Mesodermal cell (in vitro differentiated cells): ENCODE measurements around the gene WSB1.
A peak's percentile ranks its signal among the peaks of the same experiment; 100 is the strongest.

Experiments used
- H3K27ac ChIP-seq: 2 replicates; pipeline ENCODE4 v1.7.0; 2013; ENCODE audit warnings: mild to moderate bottlenecking, low read depth, low read length, moderate library complexity; ENCODE audit not compliant: severe bottlenecking
- H3K36me3 ChIP-seq: 2 replicates; pipeline ENCODE4 v1.7.1; 2013; ENCODE audit warnings: mild to moderate bottlenecking, low read length, moderate library complexity; ENCODE audit not compliant: control insufficient read depth, insufficient read depth
- H3K4me1 ChIP-seq: one replicate; pipeline ENCODE4 v1.7.1; 2013; ENCODE audit warnings: mild to moderate bottlenecking, low read length; ENCODE audit not compliant: insufficient read depth, control insufficient read depth, poor library complexity, severe bottlenecking
- H3K4me3 ChIP-seq: 2 replicates; pipeline ENCODE4 v1.7.0; 2013; ENCODE audit warnings: low read length, control low read depth, mild to moderate bottlenecking; ENCODE audit not compliant: insufficient read depth, poor library complexity, severe bottlenecking; ENCODE audit errors: extremely low read depth
- H3K9me3 ChIP-seq: 2 replicates; pipeline ENCODE4 v1.7.1; 2013; ENCODE audit warnings: mild to moderate bottlenecking, low read length, moderate library complexity; ENCODE audit not compliant: control insufficient read depth
- WGBS, 2 experiments: methylation state at CpG; one replicate each; pipeline ENCODE4 v1.1.5; 2013; ENCODE audit warnings: missing lambda C conversion rate in 2 of 2; ENCODE audit not compliant: insufficient coverage in 2 of 2; 5-methylcytosine and 5-hydroxymethylcytosine counted together

WSB1 gene

GRCh38 chr17:27280527-27280926, 13.4 kb upstream of the WSB1 start:
- Histone ChIP-seq H3K27ac (no peak overlapping the region), H3K4me3 (no peak overlapping the region), H3K4me1 (no peaks in the 10 kb centered on the region), H3K9me3 (no peaks in the 10 kb centered on the region), H3K36me3 (no peaks in the 10 kb centered on the region)
- WGBS, 2 experiments, result 92 to 97% methylated on average over 8 of the region's 10 CpGs

- Histone ChIP-seq H3K27ac (no peak overlapping the region), H3K9me3 (no peaks in the 10 kb centered on the region), H3K4me1 (no peaks in the 10 kb centered on the region), H3K4me3 (no peak overlapping the region), H3K36me3 (no peaks in the 10 kb centered on the region)
- WGBS, 2 experiments, result 100% methylated on average over 2 of the region's 3 CpGs
These were observed 12.5 kb upstream of the WSB1 start for GRCh38 chr17:27281438-27281837.

- Histone ChIP-seq H3K4me3 (no peak overlapping the region), H3K27ac (no peak overlapping the region), H3K36me3 (no peaks in the 10 kb centered on the region), H3K9me3 (no peaks in the 10 kb centered on the region), H3K4me1 (no peaks in the 10 kb centered on the region)
- 100% methylated on average over 1 of the region's 1 CpG; no CpG with 5 or more reads in 1 of the 2 experiments for WGBS, 2 experiments
These were observed 11.8 kb upstream of the WSB1 start for GRCh38 chr17:27282054-27282551.

DNA sequence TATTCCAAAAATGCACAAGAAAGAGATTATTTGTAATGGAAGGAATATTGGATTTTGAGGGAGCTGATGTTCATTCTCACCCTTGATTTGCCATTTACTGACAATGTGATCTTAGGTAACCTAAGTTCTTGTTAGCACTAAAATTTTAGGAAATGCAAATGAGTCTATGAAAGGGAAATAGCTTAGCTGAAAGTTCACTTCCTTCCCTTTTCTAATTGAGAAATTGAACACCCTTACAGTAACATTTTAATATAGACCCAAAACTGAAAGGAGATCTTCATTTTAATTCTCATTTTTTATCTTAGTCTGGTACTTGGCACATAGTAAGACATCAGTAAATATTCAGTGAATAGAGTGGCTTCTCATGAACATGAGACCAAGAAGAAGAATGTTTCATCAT, 10.9 kb upstream of the WSB1 start:
- Histone ChIP-seq H3K4me1 (no peaks in the 10 kb centered on the region), H3K27ac (no peak overlapping the region), H3K9me3 (no peaks in the 10 kb centered on the region), H3K4me3 (no peak overlapping the region), H3K36me3 (no peaks in the 10 kb centered on the region)

DNA sequence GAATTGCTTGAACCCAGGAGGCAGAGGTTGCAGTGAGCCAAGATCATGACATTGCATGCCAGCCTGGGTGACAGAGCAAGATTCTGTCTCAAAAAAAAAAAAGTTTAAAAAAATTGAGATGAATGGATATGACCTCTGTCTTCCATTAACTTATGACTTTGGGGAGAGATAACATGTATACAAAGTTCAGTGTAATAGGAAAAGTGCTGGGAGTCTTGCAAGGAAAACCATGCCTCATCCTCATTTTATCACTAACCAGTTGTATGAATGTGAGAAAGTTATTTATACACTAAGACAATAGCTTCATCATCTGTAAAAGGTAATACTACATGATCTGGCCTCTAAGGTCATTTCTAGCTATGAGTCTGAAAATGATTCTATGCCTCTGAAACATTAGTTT, 10.2 kb upstream of the WSB1 start:
- H3K9me3 ChIP-seq, result no peaks in the 10 kb centered on the region
- no peak overlapping the region for H3K27ac ChIP-seq
- no peaks in the 10 kb centered on the region for H3K4me1 ChIP-seq
- H3K4me3 ChIP-seq, result no peak overlapping the region
- no peaks in the 10 kb centered on the region for H3K36me3 ChIP-seq

DNA sequence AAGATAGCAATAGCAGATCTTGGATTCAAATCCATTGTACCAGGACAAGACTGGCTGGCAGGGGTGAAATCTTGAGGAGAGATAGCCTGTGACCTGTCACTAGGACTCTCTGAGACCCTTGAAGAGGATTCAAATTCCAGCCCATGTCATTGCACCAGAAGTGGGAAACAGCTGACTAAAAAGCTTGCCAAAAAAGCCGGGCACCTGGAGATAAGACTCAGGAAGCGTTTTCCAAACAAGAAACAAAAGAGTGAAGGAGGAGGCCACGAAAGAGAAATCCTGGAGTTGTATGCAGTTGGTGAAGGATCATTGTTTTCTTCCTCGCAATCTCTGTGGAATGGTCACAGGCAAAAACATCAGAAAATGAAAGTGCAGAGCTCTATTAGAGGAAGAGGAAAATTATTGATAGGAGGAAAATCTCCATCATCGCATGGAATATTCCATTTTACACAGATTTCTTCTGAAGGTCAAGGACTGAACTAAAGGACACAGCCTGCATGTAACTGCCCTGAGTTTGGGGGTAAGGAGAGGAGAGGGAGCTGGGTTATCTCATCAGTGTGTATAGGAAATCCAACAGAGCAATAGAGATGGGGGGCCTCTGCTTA, 9.0 kb upstream of the WSB1 start:
- H3K4me3 ChIP-seq, result no peak overlapping the region
- H3K27ac ChIP-seq, result no peak overlapping the region
- H3K9me3 ChIP-seq, result no peaks in the 10 kb centered on the region
- H3K4me1 ChIP-seq, result no peaks in the 10 kb centered on the region
- 81 to 93% methylated on average over 4 of the region's 5 CpGs for WGBS, 2 experiments
- H3K36me3 ChIP-seq, result no peaks in the 10 kb centered on the region

GRCh38 chr17:27285516-27285915, 8.4 kb upstream of the WSB1 start:
- no peak overlapping the region for H3K4me3 ChIP-seq
- no peak overlapping the region for H3K27ac ChIP-seq
- H3K36me3 ChIP-seq, result no peaks in the 10 kb centered on the region
- H3K9me3 ChIP-seq, result no peaks in the 10 kb centered on the region
- 86 to 100% methylated on average over 1 of the region's 2 CpGs for WGBS, 2 experiments
- no peaks in the 10 kb centered on the region for H3K4me1 ChIP-seq

GRCh38 chr17:27288183-27288582, 5.7 kb upstream of the WSB1 start:
- no peaks in the 10 kb centered on the region for H3K4me1 ChIP-seq
- 83 to 100% methylated on average over 1 of the region's 2 CpGs for WGBS, 2 experiments
- no peak overlapping the region for H3K27ac ChIP-seq
- no peaks in the 10 kb centered on the region for H3K9me3 ChIP-seq
- H3K4me3 ChIP-seq, result no peak overlapping the region
- H3K36me3 ChIP-seq, result no peaks in the 10 kb centered on the region

DNA sequence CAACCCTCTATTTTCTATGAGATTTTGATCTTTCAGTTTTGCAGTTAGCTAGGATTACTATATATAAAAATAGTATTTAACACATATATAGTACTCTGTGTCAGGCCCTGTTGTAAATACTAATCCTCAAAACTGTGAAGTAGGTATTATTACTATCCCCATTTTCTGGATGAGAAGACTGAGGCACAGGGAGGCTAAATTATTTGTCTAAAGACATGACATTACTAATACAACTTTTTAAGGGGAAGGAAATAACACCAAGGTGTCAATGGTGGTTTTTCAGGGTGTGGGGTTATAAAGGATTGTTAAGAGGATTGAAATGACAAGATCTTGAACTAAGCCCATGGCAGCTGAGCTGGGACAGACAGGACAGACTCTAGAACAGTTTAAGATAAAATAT, 4.1 kb upstream of the WSB1 start:
- no peaks in the 10 kb centered on the region for H3K36me3 ChIP-seq
- H3K9me3 ChIP-seq, result no peaks in the 10 kb centered on the region
- H3K27ac ChIP-seq, result no peak overlapping the region
- H3K4me3 ChIP-seq, result no peak overlapping the region
- no peaks in the 10 kb centered on the region for H3K4me1 ChIP-seq

GRCh38 chr17:27290916-27291598, 2.9 kb upstream of the WSB1 start:
- no peaks in the 10 kb centered on the region for H3K9me3 ChIP-seq
- peaks cover 1% of the 10 kb centered on the region for H3K4me1 ChIP-seq
- no peaks in the 10 kb centered on the region for H3K36me3 ChIP-seq
- no peak overlapping the region for H3K27ac ChIP-seq
- WGBS, 2 experiments, result 83% methylated on average over 1 of the region's 3 CpGs; no CpG with 5 or more reads in 1 of the 2 experiments
- no peak overlapping the region for H3K4me3 ChIP-seq

DNA sequence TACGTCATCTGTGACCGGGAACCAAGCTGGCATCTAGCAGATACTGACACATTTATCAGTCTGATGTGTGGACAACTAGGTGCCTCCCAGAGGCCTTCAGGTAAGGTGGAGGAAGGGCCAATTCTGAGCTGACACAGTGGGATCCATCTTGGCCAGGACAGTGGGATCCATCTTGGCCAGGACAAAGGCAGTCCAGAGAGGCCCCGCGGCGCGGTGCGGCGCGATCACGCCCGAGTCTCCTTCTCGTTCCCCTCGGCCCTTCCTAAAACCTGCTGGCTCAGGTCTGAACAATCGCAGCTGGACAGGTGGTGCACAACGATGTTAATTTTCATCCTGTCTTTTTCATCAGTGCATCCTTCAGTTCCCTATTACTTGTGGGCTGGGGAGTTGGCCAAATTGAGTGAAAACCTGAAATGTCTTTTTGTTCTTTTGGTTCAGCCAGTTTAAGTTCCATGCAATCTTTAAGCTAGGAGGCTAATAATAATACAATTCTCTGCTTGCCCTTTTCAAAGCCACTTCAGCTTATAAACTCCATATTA, 486 bp upstream of the WSB1 start:
- 89 to 95% methylated on average over 9 to 15 of the region's 15 CpGs for WGBS, 2 experiments
- H3K9me3 ChIP-seq, result no peaks in the 10 kb centered on the region
- H3K4me1 ChIP-seq, result peaks cover 11% of the 10 kb centered on the region
- H3K36me3 ChIP-seq, result peaks cover 9% of the 10 kb centered on the region
- H3K4me3 ChIP-seq, result peak overlapping the region; percentile 88
- H3K27ac ChIP-seq, result peak overlapping the region; percentile 98
